Stimulated activated CD4-positive, alpha-beta T cell treated with anti-CD3 and anti-CD28 coated beads, Interleukin-2, amount 100 ng/mL, for 4 hours (primary cell): ENCODE data around the gene DUSP5.

Experiments used
- DNase-seq: peaks from one replicate; pipeline ENCODE4 v3.0.0-alpha.2; 2020; ENCODE audit warnings: low read depth

DUSP5 gene

DNA sequence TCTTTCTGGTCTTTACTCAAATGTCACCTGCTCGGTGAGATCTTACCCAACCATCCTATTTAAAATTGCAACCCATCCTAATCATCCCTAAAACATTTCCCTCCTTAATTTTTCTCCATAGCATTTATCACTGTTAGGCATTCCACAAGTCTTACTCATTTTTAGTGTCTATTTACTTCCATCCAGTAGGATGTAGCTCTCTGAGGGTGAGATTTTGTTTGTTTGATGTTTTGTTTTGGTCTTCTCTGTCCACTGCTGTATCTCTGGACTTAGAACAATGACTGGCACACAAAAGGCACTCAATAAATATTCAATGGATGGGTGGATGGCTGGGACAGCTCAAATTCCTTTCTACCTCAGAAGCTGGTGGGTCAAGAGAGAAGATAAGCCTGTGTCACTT is 15.8 kb upstream of the DUSP5 start:
- no peak for DNase-seq

DNA sequence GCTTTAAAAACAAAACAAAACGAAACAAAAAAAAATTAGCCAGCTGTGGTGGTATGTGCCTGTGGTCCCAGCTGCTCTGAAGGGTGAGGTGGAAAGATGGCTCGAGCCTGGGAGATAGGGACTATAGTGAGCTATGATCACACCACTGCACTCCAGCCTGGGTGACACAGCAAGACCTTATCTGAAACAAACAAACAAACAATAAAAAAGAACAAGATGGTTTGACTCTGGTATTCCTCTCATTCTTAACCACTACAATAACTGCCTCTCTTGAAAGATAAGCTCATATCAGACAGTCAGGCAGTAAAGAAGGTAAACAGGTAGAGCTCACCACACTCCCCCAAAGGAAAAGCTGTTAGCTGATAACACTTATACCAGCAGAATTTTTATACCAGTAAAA is 14.1 kb upstream of the DUSP5 start:
- no peak for DNase-seq

DNA sequence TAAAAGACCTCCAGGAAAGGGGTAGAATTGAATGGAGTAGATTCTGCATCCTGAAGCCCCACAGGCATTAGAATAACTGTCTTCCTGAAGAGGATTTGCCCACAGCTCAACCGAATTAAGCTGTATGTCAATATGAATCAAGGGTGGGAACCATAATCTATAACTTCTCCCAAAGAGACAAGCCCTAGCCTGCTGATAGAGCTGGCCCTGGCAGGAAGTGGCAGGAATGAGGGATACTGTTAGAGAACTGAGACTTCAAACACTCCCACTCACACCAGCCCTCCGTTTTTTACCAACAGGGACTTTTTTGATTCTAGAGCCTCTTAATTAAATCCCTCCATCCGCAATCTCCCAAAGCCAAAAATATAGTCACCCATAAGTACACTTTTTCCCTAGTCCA is 12.2 kb upstream of the DUSP5 start:
- DNase-seq, result no peak

DNA sequence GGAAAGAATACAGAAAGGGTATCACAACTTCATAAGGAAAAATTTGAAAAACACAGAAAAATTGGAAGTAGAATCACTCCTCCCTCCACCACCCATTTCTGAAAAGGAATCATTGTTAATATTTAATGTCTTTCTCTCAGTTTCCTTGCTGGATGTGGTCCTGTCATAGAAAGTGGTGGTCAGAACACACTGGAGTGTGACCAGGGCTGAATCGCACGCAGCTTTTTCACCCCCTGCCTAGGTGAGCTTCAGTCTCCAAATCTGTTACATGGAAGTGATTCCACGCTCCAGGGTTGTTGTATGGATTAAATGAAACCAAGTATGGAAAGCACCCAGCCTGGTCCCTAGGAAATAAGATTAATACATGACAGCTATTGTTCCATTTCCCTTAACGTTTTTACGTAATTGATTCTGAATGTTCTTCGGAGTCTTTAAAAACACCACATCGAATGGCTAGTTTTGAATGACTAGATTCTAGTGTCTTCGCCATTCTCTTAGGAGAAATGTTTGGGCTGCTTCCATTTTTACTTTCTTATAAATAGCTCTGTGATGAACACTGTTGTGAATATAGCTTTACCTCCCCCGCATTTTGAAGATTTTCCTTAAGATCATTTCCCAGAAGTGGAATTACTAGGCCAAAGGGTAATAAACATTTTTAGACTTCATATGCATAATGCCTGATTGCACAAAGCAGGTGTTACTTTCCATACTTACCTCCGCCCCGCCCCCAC is 10.9 kb upstream of the DUSP5 start:
- DNase-seq, result no peak

DNA sequence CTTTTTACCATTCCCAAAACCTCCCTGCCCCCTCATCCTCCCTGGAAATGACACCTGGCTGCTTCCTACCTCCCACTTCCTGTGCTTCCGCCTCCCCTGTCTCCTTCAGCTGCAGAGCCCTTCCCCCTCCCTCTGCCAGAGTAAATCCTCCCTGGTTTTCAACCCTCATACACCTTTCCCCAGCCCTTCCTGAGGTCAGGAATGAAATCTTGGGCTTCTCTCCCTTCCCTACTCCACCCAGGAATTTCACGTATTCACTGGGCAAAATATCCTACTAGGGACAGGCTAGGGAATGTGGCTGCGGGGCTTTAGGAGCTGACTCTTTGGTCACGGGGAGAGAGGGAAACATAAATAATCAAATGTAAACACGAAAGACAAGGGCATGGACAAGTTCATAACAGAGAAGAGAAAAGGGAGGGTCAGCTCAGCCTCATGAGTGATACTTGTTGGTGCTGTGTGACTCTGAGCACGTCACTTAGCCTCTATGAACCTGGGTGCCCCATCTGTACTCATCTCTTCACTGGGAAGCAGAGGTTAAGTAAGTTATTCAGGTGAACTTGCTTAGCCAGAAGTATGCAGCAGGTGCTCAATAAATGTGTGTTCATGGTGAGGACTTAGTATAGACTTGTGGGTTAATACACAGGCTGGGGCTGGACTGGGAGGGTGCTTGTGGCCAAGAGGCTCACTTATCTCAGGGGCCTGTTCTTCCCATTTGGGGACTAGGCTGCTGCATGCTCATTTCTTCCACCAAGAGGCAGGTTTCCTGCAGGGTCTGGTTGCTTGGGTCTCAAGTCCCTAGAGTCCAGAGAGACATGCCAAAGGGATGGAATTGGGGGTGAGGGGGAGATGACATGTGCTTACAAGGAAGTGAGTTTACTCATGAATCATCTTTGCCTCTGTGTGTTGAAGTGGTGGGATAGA is 10.0 kb upstream of the DUSP5 start:
- no peak for DNase-seq

DNA sequence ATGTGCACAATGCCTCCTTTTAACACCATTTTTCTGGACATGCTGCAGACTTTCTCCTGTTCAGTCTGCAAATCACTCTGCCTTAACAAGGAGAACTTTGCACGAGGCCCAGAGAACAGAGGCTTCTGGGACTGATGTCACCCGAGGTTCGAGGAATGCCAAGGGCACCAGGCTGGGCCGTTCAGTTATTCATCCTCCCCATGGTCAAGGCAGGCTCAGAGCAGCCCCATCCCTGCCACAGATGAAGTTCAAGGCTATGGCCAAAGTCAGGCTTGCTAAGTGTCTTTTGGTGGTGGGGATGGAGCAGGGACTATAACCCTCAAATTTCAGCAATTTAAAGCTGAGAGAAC is 9.4 kb upstream of the DUSP5 start:
- DNase-seq, result no peak

DNA sequence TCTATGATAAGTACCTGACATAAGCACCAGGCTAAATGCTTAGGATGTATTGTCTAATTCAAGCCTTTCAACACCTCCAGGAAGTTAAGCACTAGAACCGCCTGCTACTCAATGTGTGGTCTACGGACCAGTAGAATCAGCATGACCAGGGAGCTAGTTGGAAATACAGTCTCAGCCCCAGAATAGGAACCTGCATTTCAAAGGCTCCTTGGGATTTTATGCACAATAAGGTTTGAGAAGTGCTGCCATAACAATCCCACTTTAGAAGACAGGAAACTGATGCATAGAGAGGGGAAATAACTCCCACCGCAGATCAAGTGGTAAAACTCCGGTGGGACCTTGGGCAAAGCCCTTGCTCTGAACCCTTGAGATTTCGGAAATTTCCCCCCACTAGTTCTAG is 8.8 kb upstream of the DUSP5 start:
- no peak for DNase-seq

DNA sequence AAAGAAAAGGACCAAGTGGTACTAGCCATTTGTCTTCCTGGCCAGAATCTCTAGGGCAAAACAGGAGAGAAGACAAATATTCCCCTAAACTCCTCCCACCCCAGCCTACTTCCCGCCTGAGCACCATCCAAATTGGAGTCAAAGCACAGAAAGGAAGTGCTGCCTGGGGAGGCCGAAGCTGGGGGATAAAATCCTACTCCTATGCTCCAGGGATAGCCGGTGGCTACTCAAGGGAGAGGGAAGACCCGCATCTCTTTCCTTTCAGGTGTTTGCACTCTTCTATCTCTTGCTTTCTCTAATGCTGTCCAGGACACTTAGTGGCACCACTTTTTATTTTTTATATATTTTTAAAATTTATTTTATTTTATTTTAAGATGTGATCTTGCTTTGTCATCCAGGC is 7.1 kb upstream of the DUSP5 start:
- no peak for DNase-seq

DNA sequence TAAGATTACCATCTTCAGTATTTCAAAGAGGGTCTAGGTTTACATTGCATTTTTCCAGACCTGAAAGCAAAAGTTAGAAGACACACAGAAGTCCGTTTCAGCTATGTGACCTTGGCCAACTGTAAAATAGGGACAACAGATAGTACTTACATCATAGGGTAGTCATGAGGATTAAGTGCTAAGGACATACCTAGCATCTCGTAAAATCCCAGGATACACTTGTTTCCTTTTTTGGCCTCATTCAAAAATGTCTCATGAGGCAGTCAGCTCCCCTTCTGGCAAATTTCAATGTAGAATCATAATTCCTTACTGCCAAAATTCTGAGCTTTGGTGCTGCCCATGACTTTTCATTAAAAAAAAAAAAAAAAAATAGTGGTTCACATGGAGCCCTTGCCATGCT is 6.4 kb upstream of the DUSP5 start:
- no peak for DNase-seq

DNA sequence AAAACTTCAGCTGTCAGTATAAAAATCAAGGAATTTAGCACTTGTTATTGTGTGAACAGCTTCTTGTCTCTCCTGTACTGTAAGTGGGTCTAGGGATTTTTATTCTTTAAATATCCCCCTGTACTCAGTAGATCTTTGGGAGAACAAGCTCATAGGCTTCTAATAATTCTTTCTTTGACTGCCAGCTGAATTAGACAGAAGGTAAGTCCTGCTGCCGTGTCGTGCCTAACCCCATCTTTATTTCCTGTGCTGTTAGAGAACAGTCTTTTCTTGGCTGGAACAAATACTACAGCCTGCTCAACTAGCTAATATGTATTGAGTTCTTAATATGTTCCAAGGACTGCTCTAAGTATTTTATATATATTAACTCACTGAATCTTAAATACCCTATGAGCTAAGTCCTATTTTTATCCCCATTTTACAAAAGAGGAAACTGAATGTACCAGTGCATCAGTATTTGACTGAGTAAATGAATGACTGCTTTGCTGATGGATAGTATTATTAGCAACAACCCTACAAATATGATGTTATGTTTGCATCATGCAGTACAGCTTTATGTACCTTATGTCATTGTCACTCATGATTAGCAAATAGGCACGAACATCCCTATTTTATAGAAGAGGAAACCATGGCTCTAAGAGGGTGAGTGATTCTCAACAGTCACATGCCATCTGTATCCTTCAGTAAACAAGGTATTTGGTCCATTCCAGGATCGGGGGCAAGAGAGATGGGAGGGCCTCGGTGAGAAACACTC is 5.5 kb upstream of the DUSP5 start:
- DNase-seq, result no peak

DNA sequence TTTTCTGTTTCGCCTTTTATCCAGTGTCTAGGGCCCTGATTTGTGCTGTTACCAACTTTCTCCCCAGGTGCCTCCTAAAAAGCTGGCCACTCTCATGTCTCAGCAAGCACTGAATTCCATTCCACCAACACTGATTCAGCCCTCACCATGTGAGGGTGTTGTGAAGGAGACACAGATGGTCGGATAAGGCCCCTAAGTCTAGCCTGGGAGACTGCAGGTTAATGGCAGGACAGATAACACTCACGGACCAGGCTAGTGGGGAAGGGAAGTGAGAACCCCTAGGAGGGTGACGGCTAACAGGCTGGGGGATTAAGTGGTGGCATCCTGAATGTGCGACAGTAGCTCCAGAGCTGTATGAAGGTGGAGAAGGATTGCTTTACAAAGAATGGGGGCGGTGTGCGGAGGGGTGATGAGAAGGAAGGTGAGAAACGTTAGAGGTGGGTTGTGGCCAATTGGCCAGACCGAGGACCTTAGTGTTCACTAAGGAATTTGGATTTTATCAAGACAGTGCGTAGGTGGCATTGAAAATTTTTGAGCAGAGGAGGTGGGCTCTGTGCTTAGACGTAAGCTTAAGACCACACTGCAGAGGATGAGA is 3.8 kb upstream of the DUSP5 start:
- DNase-seq, result no peak

DNA sequence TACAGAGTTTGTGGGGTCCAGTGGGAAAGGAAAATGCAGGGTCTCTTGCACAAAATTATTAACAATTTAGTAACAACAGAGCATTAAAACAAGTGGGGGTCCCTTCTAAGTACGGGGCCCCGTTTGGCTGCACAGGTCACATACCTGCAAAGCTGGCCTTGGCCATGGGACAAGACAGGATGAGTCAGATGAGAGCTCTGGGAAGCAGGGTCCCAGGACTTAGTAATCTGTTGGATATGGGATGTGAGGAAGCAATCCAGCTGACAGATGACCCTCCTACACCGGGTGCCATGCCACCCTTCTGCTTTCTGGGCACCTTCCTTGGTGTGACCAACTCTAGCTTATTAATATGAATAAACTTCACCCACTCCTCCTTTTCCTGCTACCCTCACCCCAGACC is 3.2 kb upstream of the DUSP5 start:
- no peak for DNase-seq

DNA sequence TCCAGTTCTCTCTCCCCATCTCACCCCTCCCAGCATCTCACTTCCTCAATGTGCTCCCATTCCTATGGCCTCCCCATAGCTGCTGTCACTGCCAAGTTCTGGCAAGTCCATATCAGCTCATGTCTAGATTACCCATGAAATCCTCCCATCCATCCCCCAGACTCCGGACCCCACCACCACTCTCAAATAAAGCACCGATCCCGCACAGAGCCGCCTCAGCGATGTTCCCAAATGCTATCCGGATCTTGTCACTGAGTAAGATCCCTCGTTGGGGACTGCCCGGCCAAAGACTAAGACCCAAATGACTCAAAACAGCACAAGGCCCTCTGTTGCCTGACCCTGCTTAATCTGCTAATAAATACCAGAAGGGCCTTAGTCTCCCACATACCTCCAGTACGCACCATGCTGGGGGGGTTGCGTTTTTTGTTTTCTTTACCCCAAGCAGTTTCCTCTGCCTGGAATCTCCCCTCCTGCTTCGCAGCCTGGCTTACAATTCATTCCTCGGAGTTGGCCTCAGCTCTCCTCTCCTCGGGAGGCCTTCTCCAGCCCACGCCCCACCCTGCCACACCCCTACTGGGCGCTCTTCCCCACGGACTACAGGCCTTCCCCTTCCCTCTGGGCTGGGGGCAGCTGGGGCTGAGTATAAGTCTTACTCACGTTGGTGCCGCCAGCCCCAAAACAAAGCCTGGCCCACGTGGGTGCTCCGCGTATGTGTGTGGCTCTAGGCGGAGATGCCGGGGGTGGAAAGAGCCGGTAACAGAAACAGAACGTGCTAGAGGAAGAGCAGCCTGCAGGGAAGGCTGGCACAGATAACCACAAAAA is 1.8 kb upstream of the DUSP5 start:
- DNase-seq, result peak; percentile 76

DNA sequence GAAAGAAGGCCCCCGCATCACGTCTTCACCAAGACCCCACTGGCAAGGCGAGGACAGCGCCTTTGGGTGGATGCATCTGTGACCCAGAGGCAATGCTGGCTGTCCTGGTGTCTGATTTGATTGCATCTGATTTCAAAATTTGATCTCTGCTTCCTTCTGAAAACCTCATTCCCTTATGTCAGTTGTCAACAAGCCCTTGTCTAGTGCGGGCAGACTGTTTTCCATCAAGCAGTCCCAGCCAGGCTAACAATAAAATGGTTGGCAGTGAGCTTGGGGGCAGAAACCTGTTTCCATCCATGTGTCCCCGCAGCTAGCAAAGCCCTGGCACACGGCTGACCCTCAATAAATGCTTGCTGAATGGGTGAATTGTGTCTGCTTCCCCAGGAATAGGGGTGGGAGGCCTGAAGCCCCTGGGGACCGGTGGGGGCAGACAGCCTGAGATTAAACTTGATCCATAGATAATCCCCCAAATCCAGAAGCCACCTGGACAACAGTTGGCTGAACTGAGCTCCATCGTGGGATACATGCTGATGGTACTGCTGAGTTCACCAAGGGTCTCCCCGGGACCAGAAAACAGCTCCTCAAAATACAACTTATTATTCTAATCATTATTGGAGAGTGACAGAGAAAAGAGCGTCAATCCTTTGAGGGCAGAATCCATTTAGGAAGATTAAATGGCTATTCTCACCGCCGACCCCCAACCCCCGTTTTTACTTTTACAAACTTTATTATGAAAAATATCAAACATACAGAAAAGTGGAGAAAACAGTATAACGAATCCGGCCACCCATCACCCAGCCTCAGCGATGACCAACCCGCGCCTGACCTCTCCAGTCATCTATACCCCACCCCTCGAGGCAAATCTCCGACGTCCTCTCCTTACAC is 912 bp upstream of the DUSP5 start:
- DNase-seq, result no peak

DNA sequence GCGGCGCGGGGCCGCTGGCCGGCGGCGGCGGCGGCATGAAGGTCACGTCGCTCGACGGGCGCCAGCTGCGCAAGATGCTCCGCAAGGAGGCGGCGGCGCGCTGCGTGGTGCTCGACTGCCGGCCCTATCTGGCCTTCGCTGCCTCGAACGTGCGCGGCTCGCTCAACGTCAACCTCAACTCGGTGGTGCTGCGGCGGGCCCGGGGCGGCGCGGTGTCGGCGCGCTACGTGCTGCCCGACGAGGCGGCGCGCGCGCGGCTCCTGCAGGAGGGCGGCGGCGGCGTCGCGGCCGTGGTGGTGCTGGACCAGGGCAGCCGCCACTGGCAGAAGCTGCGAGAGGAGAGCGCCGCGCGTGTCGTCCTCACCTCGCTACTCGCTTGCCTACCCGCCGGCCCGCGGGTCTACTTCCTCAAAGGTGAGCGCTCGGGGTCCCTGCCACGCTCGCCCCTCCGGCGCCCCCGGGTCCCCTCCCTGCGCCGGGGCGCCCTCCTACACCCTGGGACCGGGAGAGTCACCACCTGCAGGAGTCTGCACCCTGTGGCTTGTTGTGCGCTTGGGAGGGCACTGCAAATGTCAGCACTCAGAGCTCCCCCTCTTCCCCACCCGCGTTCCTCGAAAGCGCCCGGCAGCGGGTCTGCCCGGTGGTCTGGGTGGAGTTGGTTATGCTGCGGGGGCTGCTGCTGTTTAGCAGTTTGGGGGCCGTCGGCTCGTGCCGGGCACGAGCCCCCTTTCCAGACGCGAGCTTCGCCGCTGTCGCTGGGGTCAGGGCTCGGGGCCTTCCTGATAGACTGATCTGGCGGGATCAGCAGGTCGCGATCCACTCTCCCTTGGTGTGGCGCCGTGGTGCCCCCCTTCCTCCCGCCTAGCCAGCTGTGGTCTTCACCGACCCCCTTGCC is 627 bp downstream of the DUSP5 start:
- DNase-seq, result peak; percentile 45

DNA sequence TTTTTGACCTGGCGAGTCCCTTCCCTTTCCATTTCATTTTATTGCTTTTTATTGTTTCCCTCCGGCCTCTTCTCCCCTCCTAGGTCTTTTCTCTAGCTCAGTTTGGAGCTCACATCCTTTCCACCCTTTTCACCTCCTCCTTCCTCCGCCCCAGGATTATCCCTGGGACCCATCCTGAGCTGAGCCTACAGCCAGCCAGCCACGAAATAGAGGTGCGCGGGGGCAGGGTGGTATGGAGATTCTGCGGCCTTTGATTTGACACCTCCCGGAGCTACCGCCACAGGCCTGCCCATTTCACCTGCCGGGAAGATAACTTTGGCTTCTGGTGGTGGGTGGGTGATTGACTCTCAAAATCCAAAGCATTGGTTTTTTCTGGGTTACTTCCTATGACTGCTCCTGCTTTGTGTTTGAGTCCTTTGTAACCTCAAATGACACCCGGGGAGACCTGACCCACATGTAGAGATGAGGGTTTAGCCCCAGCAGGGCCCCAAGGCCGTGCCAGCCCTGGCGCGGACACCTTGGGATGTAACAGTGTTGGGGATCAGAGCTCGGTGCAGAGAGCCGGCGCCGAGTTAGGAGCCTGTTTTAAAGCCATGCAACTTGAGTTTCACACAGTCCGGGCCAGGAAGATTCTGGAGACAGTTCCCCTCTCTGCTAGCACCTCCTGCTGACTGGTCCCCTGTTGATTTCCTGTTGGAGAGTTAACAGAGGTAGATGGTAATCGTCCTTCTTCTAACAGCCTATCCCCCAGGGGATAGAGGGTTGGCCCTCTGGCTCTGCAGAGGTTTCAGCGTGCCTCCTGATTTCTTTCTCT is 1.5 kb downstream of the DUSP5 start:
- DNase-seq, result no peak

DNA sequence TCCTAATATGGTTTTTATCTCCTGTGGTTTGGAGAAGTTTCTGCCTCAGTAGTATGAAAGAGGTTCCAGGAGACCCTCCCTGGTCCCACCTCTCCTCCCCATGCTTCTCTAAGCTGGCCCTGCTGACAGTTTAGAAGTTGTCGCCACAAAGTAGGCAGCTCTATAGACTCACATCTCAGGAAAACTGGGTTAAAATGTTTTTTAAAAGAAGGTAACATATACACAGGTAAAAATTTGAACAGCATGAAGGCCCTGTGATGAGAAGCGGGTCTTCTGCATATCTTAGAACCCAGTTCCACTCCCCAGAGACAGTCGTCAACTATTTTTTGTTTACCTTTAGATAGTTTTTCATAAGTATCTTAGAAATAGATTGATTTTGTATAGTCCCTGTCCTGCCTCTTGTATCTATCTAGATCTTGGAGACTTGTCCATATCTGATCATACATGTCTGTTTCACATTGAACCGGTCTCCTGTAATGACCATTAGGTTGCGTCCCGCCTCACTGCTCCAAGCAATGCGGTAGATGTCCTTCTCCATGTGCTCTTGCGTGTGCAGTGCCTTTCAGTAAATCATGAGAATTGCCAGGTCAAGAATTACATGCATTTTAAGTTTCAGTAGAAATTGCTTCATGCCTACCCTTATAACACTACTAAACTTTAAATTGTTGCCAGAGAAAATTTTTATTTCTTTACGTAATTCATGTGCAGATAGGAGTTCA is 2.2 kb downstream of the DUSP5 start:
- DNase-seq, result no peak

DNA sequence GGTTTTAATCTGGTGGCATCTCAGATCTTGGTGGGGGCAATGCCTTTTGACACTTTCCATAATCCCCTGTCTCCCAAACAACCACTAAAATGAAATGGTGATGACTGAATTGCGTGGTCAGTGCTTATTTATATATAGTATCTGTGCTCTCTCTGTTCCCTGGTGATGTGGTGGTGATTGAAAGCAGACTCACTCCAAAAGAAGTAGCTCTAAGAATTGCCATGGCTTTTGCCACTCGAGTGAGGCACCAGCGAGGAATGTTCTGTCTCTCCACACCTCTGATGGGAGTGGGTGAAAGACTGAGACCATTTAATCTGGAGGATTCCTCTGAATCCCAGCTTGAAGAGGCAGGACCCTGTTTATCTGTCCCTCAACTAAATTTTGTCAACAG is 2.8 kb downstream of the DUSP5 start:
- DNase-seq, result no peak
